ENCODE measurements around the gene PLCB1.

Gene PLCB1

DNA sequence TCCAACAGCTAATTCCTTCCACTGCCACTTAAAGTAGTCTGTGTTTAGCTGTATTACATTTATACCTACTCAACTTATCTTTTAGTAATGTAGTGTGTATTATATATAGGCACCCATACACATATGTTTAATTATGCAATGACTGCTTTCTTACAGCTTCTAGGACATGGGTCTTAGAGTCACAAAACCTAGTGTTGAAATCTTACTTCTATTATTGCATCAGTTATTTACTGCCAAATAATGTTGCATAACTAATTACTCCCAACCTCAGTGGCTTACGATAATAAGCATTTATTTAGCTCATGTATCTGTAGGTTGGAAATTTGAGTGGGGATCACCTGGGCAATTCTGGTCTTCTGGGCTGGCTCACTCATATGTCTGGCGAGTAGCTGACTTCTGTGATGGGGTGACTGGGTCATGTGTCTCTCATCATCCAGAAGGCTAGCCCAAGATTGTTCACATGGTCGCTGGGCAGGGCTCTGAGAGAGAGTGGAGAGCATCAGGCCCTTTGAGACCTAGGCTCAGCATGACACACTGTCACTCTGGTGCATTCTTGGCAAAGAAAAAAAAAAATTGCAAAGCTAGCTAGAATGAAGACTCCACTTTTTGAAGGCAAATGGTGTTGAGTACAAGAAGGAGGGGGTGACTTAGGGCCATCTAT is 187.0 kb downstream of the PLCB1 start:
- Mint-ChIP-seq H3K36me3 (ENCODE audit: low read depth) (no peaks in the 10 kb centered on the region), H3K4me1 (ENCODE audit: low read depth) (no peaks in the 10 kb centered on the region), H3K27me3 (peaks cover 3% of the 10 kb centered on the region), H3K27ac (no peak overlapping the region), H3K4me3 (no peak overlapping the region), H3K9me3 (no peaks in the 10 kb centered on the region)

DNA sequence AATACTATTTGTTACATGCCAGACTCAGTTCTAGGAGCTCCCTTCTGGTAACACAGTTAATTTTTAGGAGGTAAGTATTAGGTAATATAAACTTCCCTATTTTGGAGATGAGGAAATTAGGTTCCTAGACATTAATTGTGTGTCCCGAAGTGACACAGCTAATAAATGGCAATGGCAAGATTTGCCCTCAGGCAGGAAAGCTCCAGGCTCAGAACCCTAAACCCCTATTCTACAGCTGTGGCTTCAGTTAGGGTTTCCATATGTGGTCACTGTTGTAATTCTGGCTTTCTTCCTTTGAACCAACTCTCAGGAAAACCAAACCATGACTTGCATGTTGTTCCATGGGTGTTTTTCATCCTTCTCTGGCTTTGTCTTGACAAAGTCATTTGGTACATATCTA is 188.2 kb downstream of the PLCB1 start:
- peaks cover 3% of the 10 kb centered on the region for H3K27me3 Mint-ChIP-seq
- H3K9me3 Mint-ChIP-seq: no peaks in the 10 kb centered on the region
- no peaks in the 10 kb centered on the region for H3K36me3 Mint-ChIP-seq (ENCODE audit: low read depth)
- no peak overlapping the region for H3K27ac Mint-ChIP-seq
- H3K4me1 Mint-ChIP-seq (ENCODE audit: low read depth): no peaks in the 10 kb centered on the region
- H3K4me3 Mint-ChIP-seq: no peak overlapping the region

DNA sequence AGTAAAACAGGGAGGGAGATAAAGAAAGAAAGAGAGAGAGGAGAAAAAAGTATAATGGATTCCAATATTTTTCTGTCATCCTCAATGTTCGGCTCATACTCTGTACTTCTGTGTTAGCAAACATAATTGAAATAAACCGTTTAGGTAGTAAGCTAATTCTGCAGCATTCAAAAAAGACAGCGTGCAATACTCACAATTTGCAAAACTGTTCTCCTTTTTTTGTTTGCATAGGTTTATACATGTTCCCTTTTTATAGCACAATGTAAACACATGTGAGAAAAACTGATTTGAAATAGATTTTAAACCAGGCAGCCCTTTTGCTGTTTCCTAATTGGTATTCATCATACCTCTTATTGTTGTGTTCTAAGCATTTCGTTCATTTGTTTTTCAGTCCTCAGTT is 188.9 kb downstream of the PLCB1 start:
- no peak overlapping the region for H3K27ac Mint-ChIP-seq
- no peaks in the 10 kb centered on the region for H3K36me3 Mint-ChIP-seq (ENCODE audit: low read depth)
- no peaks in the 10 kb centered on the region for H3K9me3 Mint-ChIP-seq
- H3K27me3 Mint-ChIP-seq: peaks cover 3% of the 10 kb centered on the region
- H3K4me3 Mint-ChIP-seq: no peak overlapping the region
- no peaks in the 10 kb centered on the region for H3K4me1 Mint-ChIP-seq (ENCODE audit: low read depth)

DNA sequence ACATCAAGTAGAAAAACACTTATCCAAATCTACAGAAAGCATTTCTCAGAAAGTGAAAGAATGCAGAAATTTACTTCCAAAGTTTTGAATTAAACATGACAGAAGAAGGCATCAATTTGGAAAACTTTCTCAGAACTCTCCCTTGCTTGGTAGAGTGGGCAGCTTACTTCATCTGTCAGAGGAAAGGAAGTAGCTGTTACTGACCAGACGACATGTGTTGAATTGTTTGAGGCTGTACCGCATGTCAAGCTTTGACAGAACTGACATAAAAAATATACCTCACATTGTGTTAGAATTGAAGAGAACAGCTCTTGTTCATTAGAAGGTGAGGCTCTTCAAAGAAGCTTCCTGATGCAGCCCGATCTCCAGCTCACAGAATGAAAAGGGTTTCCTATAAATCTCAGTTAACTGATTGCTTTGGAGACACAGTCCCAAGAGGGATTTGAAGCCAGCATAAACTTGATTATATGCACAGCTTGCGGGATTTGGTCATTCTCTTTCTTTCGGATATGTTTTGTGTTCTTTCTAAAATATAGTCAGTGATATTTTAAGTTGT is 190.7 kb downstream of the PLCB1 start:
- Mint-ChIP-seq H3K36me3 (ENCODE audit: low read depth) (no peaks in the 10 kb centered on the region), H3K4me1 (ENCODE audit: low read depth) (no peaks in the 10 kb centered on the region), H3K27ac (no peak overlapping the region), H3K27me3 (no peaks in the 10 kb centered on the region), H3K9me3 (no peaks in the 10 kb centered on the region), H3K4me3 (no peak overlapping the region)

DNA sequence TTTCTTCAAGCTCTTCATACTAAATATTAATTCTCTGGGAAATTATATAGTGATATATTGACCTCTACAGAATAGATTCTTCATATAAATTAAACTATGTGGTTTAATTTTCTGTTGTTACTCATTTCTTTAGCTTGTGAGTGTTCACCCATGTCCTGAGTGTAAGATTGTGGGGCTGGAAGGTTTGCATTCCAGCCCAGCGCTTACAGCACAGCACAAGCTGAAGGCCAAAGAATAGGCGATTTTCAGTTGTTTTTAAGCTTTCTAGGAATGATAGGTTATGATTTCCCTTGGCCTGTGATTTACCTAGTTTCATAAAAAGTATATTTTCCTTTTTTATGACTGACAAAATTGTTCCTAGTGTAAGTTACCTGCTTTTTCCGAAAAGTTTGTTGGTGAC is 194.1 kb downstream of the PLCB1 start:
- no peak overlapping the region for H3K4me3 Mint-ChIP-seq
- no peaks in the 10 kb centered on the region for H3K27me3 Mint-ChIP-seq
- no peaks in the 10 kb centered on the region for H3K9me3 Mint-ChIP-seq
- no peak overlapping the region for H3K27ac Mint-ChIP-seq
- H3K36me3 Mint-ChIP-seq (ENCODE audit: low read depth): no peaks in the 10 kb centered on the region
- H3K4me1 Mint-ChIP-seq (ENCODE audit: low read depth): no peaks in the 10 kb centered on the region

DNA sequence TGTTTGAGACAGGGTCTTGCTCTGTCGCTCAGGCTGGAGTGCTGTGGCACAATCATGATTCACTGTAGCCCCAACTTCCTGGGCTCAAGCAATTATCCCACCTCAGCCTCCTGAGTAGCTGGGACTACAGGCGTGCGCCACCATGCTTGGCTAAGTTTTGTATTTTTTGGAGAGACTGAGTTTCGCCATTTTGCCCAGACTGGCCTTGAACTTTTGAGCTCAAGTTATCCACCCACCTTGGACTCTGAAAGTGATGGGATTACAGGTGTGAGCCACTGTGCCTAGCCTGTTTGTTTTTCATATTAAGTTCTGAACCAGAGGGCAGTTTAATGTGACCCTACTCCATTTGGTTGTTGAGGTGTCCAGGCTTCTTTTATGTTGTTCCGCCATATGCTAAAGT is 194.8 kb downstream of the PLCB1 start:
- Mint-ChIP-seq H3K36me3 (ENCODE audit: low read depth) (no peaks in the 10 kb centered on the region), H3K27ac (no peak overlapping the region), H3K9me3 (no peaks in the 10 kb centered on the region), H3K4me1 (ENCODE audit: low read depth) (no peaks in the 10 kb centered on the region), H3K27me3 (no peaks in the 10 kb centered on the region), H3K4me3 (no peak overlapping the region)

DNA sequence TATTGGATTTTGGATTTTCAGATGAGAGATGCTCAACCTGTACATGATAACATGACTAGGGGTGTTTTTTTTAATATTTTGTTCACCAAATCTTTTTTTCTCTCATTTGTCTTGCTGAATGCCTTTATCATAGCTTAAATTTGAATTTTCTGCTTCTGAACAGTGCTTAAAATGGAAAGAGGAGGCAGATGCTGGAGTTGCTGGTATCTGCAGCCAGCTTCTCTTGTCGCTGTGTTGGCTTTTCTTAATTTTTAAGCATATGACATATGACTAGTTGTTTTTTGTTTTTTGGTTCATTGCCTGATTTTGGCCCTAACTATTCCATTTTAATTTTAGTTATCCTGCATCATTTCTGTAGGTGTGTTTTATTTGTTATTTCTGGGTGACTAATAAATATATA is 196.1 kb downstream of the PLCB1 start:
- Mint-ChIP-seq H3K27ac (no peak overlapping the region), H3K4me1 (ENCODE audit: low read depth) (no peaks in the 10 kb centered on the region), H3K36me3 (ENCODE audit: low read depth) (no peaks in the 10 kb centered on the region), H3K27me3 (no peaks in the 10 kb centered on the region), H3K4me3 (no peak overlapping the region), H3K9me3 (no peaks in the 10 kb centered on the region)

DNA sequence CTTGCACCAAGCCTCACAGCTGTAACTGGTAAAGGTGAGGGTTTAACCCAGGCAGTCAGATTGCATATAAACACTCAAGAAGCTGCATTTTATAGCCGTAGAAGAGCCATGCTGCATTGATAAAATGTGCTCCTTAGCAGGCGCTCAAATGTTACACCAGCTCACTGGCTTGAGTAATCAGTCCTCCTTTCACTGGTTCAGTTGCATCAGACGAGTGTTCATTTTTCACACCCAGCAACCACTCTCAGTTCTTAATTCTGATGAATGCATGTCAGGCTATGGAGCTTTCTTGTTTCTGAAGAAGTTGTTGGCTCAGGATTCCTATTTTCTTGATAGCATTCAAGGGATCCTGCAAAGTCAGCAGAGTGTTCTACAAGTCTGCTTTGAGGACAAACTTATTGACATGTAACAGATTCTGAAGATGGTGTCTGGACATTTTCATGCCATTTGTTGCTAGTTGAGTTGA is 198.3 kb downstream of the PLCB1 start:
- Mint-ChIP-seq H3K9me3 (no peaks in the 10 kb centered on the region), H3K4me3 (no peak overlapping the region), H3K36me3 (ENCODE audit: low read depth) (no peaks in the 10 kb centered on the region), H3K27ac (no peak overlapping the region), H3K4me1 (ENCODE audit: low read depth) (no peaks in the 10 kb centered on the region), H3K27me3 (no peaks in the 10 kb centered on the region)

DNA sequence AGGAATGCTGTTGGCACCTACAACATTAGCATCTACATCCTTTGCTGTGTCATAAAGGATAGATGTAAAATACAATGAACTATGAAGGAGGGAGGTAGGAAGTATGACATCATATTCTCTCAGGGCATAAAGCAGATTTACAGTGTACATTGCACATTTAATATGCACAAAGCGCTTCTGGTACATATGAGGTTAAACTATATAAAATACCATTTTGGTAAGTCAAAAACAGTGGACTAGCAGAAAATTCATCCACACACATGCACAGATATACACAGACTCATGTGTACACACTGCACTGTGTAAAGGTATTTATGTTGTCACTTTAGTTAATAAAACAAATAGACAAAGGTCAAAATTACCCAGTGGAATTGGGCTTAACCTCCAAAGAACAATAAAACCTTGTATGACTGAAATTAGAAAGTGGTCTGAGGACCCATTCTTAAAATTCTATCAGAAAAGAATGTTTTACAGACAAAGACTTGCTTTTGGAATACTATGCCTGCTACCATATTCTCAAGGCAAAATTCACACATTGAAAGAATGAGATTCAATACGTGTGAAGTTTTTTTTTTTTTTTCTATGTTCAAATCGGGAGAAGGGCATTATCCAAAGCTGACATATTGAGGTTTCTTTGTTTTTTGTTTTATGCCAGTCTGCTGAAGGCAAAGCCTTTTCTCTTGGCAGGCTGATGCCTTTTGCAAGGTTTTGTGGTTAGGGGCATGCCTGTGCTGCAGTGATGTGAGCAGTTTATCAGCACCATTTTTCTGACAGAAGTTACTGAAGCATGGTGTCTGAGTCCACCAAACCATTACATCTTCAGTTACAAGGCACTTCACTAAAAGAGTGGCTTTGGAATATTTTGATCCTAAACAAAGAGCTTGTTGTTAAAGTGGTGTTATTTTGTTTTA is 199.0 kb downstream of the PLCB1 start:
- H3K4me1 Mint-ChIP-seq (ENCODE audit: low read depth): no peaks in the 10 kb centered on the region
- no peak overlapping the region for H3K27ac Mint-ChIP-seq
- no peaks in the 10 kb centered on the region for H3K9me3 Mint-ChIP-seq
- H3K27me3 Mint-ChIP-seq: no peaks in the 10 kb centered on the region
- no peaks in the 10 kb centered on the region for H3K36me3 Mint-ChIP-seq (ENCODE audit: low read depth)
- H3K4me3 Mint-ChIP-seq: no peak overlapping the region

DNA sequence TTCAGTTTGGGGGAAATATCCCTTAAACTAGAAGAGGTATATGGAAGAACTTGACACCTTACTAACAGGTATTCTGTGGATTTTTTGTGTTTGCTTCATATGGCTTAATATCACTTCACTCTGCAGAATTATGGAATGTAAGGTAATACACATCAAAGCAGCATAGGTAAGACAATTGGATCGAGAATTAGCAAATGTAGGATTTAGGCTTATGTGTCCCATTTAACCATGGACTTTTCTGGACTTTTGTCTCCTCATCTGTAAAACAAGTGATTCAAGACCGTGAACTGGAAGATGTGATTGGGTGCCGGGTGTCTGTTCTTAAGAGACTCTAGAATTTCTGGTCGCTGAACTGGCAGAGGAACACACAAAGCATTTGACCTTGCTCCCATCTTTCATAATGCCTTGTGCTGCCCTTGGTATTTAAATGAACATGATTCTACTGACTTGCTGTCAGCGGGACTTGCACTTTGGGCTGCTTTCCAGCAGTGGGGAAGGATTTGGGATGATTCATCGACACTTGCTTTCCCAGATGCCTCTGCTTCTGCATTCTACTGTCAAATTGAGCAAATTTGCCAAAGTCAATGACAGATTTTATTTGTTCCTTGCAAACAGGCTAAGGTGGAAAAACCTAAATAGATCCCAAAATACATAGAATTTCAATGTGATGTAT is 199.8 kb downstream of the PLCB1 start:
- Mint-ChIP-seq H3K4me3 (no peak overlapping the region), H3K9me3 (no peaks in the 10 kb centered on the region), H3K4me1 (ENCODE audit: low read depth) (no peaks in the 10 kb centered on the region), H3K27me3 (no peaks in the 10 kb centered on the region), H3K27ac (no peak overlapping the region), H3K36me3 (ENCODE audit: low read depth) (no peaks in the 10 kb centered on the region)

DNA sequence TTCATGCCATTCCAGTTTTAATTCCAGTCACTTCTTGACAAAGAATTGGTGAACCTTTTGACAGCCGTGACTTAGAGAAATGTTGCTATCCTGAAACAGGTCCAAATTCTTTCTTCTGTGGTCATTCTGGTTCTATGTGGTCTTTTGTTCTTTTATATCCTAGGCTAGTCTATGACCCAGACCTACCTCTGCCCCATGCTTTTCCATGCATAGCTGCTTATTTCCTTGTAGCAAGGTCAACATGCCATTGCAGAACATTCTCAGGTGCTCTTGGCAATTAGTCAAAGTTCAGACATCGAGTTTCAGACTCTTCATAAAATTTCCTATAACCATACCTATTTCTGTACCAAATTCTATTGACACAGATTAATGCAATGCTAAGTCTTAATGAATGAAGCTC is 202.6 kb downstream of the PLCB1 start:
- H3K4me1 Mint-ChIP-seq (ENCODE audit: low read depth): no peaks in the 10 kb centered on the region
- no peak overlapping the region for H3K4me3 Mint-ChIP-seq
- H3K27ac Mint-ChIP-seq: no peak overlapping the region
- no peaks in the 10 kb centered on the region for H3K27me3 Mint-ChIP-seq
- no peaks in the 10 kb centered on the region for H3K36me3 Mint-ChIP-seq (ENCODE audit: low read depth)
- no peaks in the 10 kb centered on the region for H3K9me3 Mint-ChIP-seq

DNA sequence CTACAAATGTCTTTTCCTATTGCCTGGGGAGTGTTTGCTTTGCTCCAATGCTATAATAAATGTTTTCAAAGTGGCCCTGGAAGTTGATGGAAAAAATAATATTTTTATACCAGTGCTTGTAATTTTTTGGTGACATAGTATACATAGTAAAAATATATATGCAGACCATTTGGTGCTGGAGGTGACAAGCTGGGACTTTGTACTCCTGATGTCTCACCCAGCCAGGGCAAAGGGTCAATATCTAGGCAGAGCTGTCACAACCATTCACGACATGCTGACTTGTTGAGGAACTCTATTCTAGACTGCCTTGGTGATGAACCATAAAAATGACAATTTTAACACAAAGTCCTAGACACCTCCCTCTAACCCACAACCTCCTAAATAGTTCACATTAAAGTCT is 203.0 kb downstream of the PLCB1 start:
- H3K27ac Mint-ChIP-seq: no peak overlapping the region
- no peaks in the 10 kb centered on the region for H3K36me3 Mint-ChIP-seq (ENCODE audit: low read depth)
- H3K4me1 Mint-ChIP-seq (ENCODE audit: low read depth): no peaks in the 10 kb centered on the region
- no peaks in the 10 kb centered on the region for H3K27me3 Mint-ChIP-seq
- no peaks in the 10 kb centered on the region for H3K9me3 Mint-ChIP-seq
- H3K4me3 Mint-ChIP-seq: no peak overlapping the region

DNA sequence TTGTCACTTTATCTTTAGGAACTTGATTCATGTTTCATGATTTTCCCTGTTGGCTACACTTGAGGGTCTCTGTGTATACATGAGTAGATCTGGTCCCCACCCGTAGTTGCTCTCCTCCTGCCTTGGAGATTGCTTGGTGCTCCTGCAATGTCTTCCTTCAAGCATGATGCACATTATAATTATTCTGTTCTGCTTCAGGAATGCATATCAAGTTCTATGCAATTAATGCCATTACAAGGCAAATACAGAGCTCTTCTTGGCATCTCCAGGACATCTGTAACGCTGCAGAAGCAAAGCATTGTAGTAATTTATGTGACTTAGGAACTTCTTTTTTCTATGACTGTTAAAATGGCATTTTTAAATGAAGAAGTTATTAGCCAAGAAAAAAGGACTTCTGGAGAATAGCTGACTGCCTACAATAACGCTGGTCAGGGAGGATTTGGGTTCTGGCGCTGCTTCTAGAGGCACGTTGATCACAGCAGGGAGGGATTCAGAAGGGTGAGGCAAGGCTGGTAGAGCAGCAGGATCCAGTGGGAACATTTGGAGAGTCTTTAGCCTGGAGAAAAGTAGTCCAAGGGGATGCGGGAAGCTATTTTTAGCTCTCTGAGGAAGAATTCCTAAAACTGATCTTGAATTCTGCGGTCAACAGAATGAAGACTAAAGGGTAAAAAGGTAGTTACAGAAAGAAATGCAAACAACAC is 203.6 kb downstream of the PLCB1 start:
- H3K27me3 Mint-ChIP-seq: no peaks in the 10 kb centered on the region
- H3K4me3 Mint-ChIP-seq: no peak overlapping the region
- no peaks in the 10 kb centered on the region for H3K4me1 Mint-ChIP-seq (ENCODE audit: low read depth)
- H3K27ac Mint-ChIP-seq: no peak overlapping the region
- no peaks in the 10 kb centered on the region for H3K9me3 Mint-ChIP-seq
- no peaks in the 10 kb centered on the region for H3K36me3 Mint-ChIP-seq (ENCODE audit: low read depth)

DNA sequence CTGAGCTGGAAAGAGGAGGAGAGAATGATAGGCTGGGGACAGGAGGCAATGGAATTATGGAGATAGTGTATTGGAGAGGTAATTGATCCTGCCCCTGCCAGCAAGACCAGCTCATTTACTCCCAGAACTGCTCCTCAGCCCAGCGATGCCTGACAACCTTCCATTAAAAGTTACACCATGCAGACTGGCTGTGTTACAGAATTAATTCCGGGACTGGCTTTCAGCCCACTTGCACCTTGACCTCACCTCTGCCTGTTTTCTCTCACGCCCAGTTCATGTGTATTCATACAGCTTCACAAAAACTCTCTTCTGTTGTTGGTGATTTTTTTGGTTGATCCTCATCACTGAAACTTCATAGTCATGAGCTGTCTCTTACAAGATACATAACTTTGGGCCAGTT is 207.3 kb downstream of the PLCB1 start:
- Mint-ChIP-seq H3K27me3 (no peaks in the 10 kb centered on the region), H3K36me3 (ENCODE audit: low read depth) (no peaks in the 10 kb centered on the region), H3K4me1 (ENCODE audit: low read depth) (no peaks in the 10 kb centered on the region), H3K27ac (no peak overlapping the region), H3K9me3 (no peaks in the 10 kb centered on the region), H3K4me3 (no peak overlapping the region)

Measured in stimulated activated naive CD8-positive, alpha-beta T cell treated with anti-CD3 and anti-CD28 coated beads, Interleukin-15, Interleukin-2, amounts not matched to agents 100 ng/mL and 50 ng/mL, for 24 hours (primary cell).